ENCODE results near the gene CNTN6.

CNTN6 gene

DNA sequence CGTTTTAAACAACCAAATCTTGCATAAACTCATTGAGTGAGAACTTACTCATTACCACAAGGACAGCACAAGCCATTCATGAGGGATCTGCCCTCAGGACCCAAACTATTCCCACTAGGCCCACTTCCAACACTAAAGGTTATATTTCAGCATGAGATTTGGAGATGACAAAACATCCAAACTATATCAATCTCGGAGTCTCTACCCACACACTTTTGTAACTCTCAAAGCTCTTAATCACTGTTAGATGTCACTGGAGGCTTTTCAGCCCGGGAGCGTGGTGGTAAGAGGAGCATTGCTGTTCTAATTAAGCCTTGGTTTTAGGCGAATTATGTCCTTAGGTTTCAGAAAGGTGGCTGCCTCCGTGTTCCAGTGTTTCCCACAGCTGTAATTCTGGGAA lies 86.3 kb downstream of the CNTN6 start:
- Histone ChIP-seq H2AFZ (ENCODE audit: low read length) (no peak overlapping the region), H3K36me3 (ENCODE audit: insufficient read depth, low read length) (no peaks in the 10 kb centered on the region), H3K9me3 (ENCODE audit: insufficient read depth, low read depth, low read length) (no peaks in the 10 kb centered on the region; the same call in 1 of the 2 replicates), H3K4me1 (ENCODE audit: insufficient read depth, low read length, poor library complexity, severe bottlenecking) (no peaks in the 10 kb centered on the region), H3K4me2 (ENCODE audit: low read depth, low read length, poor library complexity, severe bottlenecking) (no peak overlapping the region), H3K9me2 (replicated peaks; ENCODE audit: low read depth, low read length) (no peaks in the 10 kb centered on the region), H3K4me3 (ENCODE audit: low read length, poor library complexity, severe bottlenecking) (no peak overlapping the region), H3F3A (ENCODE audit: low read depth) (no peaks in the 10 kb centered on the region), H3K9ac (ENCODE audit: low read depth, low read length, poor library complexity, severe bottlenecking) (no peak overlapping the region), H4K20me1 (ENCODE audit: insufficient read depth, low read length, poor library complexity, severe bottlenecking) (no peaks in the 10 kb centered on the region), H3K79me2 (ENCODE audit: insufficient read depth, low read length) (no peaks in the 10 kb centered on the region), H3K27me3 (ENCODE audit: insufficient read depth, low read length, poor library complexity, severe bottlenecking) (no peaks in the 10 kb centered on the region)
- TF ChIP-seq, protein P1, sequence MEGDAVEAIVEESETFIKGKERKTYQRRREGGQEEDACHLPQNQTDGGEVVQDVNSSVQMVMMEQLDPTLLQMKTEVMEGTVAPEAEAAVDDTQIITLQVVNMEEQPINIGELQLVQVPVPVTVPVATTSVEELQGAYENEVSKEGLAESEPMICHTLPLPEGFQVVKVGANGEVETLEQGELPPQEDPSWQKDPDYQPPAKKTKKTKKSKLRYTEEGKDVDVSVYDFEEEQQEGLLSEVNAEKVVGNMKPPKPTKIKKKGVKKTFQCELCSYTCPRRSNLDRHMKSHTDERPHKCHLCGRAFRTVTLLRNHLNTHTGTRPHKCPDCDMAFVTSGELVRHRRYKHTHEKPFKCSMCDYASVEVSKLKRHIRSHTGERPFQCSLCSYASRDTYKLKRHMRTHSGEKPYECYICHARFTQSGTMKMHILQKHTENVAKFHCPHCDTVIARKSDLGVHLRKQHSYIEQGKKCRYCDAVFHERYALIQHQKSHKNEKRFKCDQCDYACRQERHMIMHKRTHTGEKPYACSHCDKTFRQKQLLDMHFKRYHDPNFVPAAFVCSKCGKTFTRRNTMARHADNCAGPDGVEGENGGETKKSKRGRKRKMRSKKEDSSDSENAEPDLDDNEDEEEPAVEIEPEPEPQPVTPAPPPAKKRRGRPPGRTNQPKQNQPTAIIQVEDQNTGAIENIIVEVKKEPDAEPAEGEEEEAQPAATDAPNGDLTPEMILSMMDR (conservative IDR thresholded peaks at IDR 0.05; ENCODE audit: low read length) = no peak
- TF ChIP-seq EZH2phosphoT487 (IDR thresholded peaks at IDR 0.05; ENCODE audit: borderline replicate concordance) = no peak

DNA sequence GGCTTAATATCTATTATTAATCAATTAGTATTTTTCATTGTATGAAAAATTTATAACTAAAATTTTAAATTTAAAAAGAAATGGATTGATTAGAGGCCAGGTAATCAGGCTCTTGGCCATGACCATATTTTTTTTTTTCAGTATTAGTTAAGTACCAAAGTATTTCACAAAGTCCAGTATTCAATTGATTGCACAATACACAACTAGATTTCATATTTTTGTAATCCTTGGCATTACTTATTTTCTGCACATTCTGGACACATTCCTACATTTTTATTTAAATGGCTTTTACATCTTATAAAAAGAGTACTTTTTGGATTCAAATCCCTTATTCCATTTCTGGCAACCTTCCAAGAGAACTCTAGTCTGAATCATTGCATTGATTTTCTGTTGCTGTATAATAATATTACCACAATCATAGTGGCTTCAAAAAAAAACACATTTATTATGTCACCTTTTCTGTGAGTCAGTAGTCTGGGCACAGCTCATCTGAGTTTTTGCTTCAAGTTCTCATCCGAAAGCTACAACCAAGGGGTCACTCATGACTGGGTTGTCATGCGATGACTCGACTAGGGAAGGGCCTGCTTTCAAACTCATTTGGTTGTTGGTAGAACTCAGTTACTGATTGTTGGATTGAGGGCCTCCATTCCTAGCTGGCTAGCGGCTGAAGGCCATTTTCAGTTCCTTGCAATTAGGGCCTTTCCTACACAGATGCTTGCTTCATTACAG lies 90.7 kb downstream of the CNTN6 start:
- Histone ChIP-seq H3K4me1 (ENCODE audit: insufficient read depth, low read length, poor library complexity, severe bottlenecking) (no peaks in the 10 kb centered on the region), H3K36me3 (ENCODE audit: insufficient read depth, low read length) (no peaks in the 10 kb centered on the region), H3K9me3 (ENCODE audit: insufficient read depth, low read depth, low read length) (no peaks in the 10 kb centered on the region; the same call in 1 of the 2 replicates), H3K4me2 (ENCODE audit: low read depth, low read length, poor library complexity, severe bottlenecking) (no peak overlapping the region), H2AFZ (ENCODE audit: low read length) (no peak overlapping the region), H3K79me2 (ENCODE audit: insufficient read depth, low read length) (no peaks in the 10 kb centered on the region), H3K9me2 (replicated peaks; ENCODE audit: low read depth, low read length) (no peaks in the 10 kb centered on the region), H3F3A (ENCODE audit: low read depth) (no peaks in the 10 kb centered on the region), H3K27me3 (ENCODE audit: insufficient read depth, low read length, poor library complexity, severe bottlenecking) (no peaks in the 10 kb centered on the region), H3K4me3 (ENCODE audit: low read length, poor library complexity, severe bottlenecking) (no peak overlapping the region), H3K9ac (ENCODE audit: low read depth, low read length, poor library complexity, severe bottlenecking) (no peak overlapping the region), H4K20me1 (ENCODE audit: insufficient read depth, low read length, poor library complexity, severe bottlenecking) (no peaks in the 10 kb centered on the region)
- no peak for TF ChIP-seq EZH2phosphoT487 (IDR thresholded peaks at IDR 0.05; ENCODE audit: borderline replicate concordance)
- TF ChIP-seq, protein P1 (conservative IDR thresholded peaks at IDR 0.05; ENCODE audit: low read length) = no peak

DNA sequence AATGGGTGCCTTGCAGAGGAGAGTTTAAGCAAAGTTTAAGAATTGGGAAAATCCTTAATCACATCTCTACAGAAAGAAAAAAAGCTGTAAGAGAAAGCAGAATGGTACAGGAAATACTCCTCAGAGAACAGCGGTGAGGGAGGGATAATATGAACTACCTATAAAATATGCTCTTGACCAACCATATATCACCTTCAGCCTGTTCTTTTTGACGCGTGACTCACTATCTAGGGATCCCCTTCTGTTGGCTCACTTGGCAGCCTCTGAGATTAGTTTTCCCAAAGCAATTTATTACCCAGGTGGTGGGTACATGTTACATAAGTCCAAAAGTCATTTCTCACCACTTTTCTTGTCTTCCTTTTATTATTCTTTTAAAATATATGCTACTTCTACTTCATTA lies 97.7 kb downstream of the CNTN6 start:
- Histone ChIP-seq H3F3A (ENCODE audit: low read depth) (no peaks in the 10 kb centered on the region), H3K4me1 (ENCODE audit: insufficient read depth, low read length, poor library complexity, severe bottlenecking) (no peaks in the 10 kb centered on the region), H3K9me3 (ENCODE audit: insufficient read depth, low read depth, low read length) (no peaks in the 10 kb centered on the region; the same call in 1 of the 2 replicates), H3K4me2 (ENCODE audit: low read depth, low read length, poor library complexity, severe bottlenecking) (no peak overlapping the region), H3K4me3 (ENCODE audit: low read length, poor library complexity, severe bottlenecking) (no peak overlapping the region), H3K9me2 (replicated peaks; ENCODE audit: low read depth, low read length) (no peaks in the 10 kb centered on the region), H2AFZ (ENCODE audit: low read length) (no peak overlapping the region), H3K27me3 (ENCODE audit: insufficient read depth, low read length, poor library complexity, severe bottlenecking) (no peaks in the 10 kb centered on the region), H3K79me2 (ENCODE audit: insufficient read depth, low read length) (no peaks in the 10 kb centered on the region), H3K36me3 (ENCODE audit: insufficient read depth, low read length) (no peaks in the 10 kb centered on the region), H3K9ac (ENCODE audit: low read depth, low read length, poor library complexity, severe bottlenecking) (no peak overlapping the region), H4K20me1 (ENCODE audit: insufficient read depth, low read length, poor library complexity, severe bottlenecking) (no peaks in the 10 kb centered on the region)
- TF ChIP-seq, protein P1 (conservative IDR thresholded peaks at IDR 0.05; ENCODE audit: low read length) = no peak
- no peak for TF ChIP-seq EZH2phosphoT487 (IDR thresholded peaks at IDR 0.05; ENCODE audit: borderline replicate concordance)
